Neural progenitor cell (in vitro differentiated cells): Measurements from ENCODE around the gene PGAM5.
"Not testable (repeated sequence)": the region's sequence is repeated elsewhere in the genome, so short reads cannot be mapped to it uniquely, and the experiment has no call there.

Source experiments
- EZH2 ChIP-seq: fragments of 200-600 bp; sonication (generic); IDR thresholded peaks from 2 replicates; pipeline ENCODE4 v1.6.1; 2017; ENCODE audit warnings: antibody characterized with exemption, mild to moderate bottlenecking, moderate library complexity
- TF ChIP-seq, protein P1 (sequence below): fragments of 200-600 bp; sonication (generic); IDR thresholded peaks from 2 replicates; pipeline ENCODE4 v1.5.1; 2017; ENCODE audit warnings: antibody characterized with exemption, mild to moderate bottlenecking

DNA sequence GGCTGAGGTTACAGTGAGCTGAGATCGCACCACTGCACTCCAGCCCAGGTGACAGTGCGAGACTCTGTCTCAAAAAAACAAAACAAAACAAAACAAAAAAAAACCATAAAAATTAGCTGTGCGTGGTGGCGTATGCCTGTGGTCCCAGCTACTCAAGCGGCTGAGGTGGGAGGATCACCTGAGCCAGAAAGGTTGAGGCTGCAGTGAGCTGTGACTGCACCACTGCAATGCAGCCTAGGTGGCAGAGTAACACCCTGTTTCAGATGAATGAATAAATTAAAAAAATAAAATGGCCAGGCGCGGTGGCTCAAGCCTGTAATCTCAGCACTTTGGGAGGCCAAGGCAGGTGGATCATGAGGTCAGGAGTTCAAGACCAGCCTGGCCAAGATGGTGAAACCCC lies 43.0 kb downstream of the PGAM5 start:
- TF ChIP-seq, protein P1, sequence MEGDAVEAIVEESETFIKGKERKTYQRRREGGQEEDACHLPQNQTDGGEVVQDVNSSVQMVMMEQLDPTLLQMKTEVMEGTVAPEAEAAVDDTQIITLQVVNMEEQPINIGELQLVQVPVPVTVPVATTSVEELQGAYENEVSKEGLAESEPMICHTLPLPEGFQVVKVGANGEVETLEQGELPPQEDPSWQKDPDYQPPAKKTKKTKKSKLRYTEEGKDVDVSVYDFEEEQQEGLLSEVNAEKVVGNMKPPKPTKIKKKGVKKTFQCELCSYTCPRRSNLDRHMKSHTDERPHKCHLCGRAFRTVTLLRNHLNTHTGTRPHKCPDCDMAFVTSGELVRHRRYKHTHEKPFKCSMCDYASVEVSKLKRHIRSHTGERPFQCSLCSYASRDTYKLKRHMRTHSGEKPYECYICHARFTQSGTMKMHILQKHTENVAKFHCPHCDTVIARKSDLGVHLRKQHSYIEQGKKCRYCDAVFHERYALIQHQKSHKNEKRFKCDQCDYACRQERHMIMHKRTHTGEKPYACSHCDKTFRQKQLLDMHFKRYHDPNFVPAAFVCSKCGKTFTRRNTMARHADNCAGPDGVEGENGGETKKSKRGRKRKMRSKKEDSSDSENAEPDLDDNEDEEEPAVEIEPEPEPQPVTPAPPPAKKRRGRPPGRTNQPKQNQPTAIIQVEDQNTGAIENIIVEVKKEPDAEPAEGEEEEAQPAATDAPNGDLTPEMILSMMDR = not testable (repeated sequence)
- TF ChIP-seq EZH2 = not testable (repeated sequence)
